Stromal cell of bone marrow (primary cell): ENCODE measurements around the gene PRRT1B.
A peak's percentile ranks its signal among the peaks of the same experiment; 100 is the strongest.
"Not testable (repeated sequence)": the region's sequence is repeated elsewhere in the genome, so short reads cannot be mapped to it uniquely, and the experiment has no call there.

ENCODE experiments used
- DNase-seq: peaks from one replicate; pipeline ENCODE4 v3.0.0-alpha.2; 2012; ENCODE audit warnings: low read depth

PRRT1B gene

GRCh38 chr9:131522257-131523085 lies 22.9 kb upstream of the PRRT1B start:
- DNase-seq = no peak

DNA sequence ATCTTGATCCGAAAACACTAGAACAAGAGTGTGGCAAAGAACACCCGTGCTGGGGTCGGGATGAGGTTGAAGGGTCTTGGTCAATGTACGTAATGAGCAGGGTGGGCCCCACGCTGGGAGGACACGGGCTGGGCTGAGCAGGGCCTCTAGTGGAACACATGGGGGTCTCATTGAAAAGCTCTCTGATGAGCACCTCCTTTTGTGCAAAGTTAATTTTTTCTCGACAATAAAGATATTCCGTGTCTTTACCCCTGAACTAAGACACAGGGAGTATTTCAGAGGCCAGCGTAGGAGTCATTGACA lies 22.3 kb upstream of the PRRT1B start:
- DNase-seq = no peak

DNA sequence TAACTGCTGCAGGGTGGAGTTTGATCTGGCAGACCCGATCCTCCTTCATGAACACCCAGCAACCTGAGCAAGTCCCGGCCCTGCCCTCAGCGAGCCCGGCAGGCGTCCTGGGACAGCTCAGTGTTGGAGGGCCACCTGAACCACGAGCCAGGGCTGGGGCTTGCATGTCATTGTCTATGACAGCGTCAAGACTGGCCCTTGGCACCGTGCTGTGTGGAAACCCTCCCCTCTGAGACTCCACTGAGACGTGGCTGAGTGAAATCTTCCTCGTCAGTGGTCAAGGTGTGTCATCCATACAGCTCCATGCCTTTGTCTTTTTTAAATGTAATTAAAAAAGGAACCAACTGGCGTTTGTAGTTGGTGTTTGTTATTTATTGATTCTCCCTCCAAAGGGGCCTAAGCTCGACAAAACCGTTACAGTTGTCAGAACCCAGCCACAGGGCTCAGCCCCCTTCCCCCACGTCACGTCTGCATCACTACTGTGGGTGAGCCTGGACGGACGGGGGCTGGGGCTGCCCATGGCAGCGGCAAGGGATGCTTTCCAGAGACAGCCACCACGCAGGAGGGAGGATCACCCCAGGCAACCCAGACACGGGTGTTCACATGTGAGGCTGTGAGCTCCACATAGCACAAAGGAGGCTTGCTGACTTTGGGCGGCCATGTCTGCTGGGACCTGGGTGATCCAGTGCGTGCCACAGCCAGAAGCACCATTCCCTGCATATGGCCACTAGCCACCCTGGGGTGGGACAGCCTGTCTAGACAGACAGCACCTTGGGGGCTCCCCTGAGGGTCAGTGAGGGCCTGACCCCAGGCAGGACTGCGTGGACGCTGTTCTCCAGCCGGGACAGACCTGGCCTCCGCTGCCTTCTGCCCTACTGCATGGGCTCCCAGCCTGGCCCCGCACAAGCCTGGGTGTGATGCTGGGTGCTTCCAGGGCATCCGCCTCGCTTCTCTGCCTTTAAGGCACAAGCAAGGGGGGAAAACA lies 21.6 kb upstream of the PRRT1B start:
- DNase-seq = no peak

DNA sequence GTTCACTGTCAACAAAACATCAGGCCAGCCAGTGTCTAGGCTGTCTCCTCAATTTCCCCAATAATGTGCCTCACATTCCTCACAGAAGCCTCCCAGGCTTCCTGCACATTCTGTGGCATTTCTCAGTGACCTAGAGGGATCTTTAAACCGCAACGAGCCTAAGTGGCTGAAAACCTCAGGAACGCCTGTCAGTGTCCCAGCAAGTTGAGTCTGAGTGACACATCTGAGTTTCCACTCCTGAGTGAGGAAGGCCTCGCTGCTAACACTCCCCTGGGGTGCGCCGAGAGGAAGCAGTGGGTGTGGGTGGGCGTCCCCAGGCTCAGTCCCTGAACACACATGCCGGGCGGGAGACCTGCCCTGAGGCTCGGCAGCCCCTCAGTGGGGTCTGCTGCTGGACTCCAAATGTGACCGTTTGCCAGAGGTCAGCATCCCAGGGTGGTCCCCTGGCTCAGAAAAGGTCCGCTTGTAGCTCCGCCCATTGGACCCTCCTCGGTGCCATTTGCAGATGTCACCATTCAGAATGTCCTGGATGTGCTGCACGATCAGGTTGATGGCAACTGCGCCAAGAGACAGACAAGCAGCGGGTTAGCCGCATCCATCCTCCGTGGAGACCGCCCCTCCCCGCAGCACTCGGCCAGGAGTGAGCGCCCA lies 20.5 kb upstream of the PRRT1B start:
- DNase-seq = no peak

- no peak for DNase-seq
Measured at GRCh38 chr9:131525643-131526565, 19.4 kb upstream of the PRRT1B start.

DNA sequence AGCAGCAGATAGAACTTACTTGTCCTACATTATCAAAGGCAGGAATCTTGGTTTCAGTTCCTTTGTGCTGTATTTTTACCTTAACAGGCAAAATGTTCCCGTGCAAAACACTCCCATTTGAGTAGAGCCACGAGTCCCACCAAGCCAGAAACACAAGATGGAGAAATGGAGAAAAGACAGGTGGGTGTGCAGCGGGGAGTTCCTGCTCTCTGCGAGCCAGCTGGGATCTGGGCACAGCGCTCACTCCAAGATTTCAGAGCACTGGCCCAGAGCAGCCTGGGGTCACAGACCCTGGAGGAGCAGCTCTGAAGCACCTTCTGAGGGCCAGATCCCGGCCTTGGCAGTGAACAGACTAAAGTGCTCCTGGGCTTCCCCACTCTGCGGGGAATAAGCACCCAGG lies 17.1 kb upstream of the PRRT1B start:
- no peak for DNase-seq

GRCh38 chr9:131528886-131529505 lies 16.3 kb upstream of the PRRT1B start:
- DNase-seq = no peak

DNA sequence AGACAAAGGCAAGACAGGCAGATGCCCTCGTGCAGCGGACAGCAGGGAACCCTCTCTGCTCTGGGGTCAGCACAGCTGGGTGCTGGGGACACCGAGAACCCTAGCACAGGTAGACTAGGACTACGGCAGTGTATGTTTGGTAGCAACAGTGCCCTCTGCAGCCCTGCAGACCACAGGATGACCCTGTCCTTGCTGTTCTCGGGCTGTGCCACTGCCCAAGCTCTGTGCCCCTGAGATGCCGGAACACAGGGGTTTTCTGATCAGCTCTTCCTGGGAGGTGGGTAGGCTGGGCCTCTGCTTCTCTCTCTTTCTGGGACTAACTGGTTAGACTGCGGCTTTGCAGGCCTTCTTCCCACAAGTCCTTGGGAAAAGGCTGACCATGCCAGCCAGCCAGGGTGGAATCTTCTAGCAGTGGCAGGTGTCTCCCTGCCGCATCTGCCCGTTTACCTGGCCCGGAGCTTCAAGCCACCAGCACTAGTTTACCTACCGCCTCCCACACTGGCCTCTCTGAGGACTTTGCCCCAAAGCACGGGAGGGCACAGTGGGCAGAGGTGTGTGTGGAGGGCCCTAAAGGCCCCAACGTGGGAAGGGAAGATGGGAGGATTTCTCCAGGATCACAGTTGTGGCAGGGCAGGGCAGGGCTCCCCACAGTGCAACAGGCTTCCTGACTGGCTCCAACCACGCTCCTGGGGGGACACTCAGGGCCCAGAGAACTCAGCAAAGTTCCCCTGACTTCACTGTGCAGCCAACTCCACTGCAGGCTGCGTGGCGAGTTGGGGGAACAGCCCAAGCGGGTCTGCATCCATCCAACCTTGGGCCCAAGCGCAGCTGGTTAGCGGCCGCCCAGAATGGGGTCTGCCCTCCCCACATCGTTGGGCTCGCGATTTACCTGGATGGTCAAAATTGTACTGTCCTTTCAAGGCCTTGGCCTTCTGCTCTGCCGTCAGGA lies 15.5 kb upstream of the PRRT1B start:
- DNase-seq = no peak

DNA sequence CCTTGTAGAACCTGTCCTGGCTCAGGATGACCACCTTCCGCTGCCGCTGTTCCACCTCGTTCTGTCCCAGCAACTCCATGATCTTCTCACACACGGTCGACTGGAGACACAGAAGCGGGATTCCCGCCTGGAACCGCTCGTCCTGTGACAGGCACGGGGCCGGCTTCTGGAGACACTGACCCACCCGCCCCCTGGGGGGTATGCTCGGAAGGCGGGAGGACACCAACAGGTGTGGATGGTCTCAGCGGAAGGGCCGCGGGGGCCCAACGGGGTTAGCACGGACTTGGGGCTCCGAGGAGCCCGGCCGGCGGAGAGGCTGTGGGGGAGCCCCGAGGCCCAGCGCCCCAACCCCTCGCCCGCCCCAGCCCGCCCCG lies 14.8 kb upstream of the PRRT1B start:
- DNase-seq = no peak

DNA sequence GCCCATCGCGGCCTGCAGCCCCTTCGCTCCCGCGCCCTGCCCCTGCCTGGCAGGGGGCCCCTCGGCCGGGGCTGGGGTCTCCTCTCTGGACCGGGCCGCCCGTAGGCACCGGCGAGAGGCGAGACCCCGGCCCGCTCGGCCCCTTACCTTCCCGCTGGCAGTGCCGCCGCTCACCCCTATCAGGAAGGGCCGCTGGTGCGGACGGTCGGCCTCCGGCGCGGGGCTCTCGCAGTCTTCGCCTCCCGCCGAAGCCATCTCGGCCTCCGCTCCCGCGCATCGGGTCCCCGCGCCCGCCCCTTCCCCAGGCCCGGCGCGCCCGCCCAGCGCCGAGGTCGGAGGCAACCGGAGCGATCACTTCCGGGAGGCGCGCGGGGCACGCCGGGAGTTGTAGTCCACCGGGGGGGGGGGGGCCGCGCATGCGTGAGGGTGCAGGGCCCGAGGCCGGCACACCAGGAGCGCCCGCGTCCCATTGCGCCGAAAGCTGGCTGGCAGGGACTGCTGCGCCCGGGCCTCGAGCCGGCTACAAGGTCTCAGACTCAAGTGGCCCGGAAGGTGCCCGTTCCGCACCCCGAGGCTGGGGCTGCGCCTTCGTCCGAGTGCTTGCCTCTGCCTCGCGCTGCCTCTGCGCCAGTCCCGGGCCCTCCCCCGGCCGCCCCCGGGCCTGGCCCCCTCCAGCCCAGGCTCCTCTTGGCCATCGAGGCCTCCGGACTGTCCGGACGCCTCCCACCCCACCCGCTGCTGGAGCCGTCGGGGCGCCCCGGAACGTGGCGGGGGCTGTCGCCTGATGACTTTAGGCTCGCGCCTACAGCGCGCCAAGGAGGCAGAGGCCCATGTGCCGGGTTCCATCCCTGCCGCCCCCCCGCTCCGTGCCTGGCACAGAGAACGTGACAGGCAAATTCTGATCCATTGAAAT lies 14.1 kb upstream of the PRRT1B start, which contains the start of gene UCK1:
Gene UCK1 (minus strand): TSS at position 344 of the 913 bp plus-strand sequence. CDS start 89 bp downstream, at position 255.
- peak; percentile 62 for DNase-seq

DNA sequence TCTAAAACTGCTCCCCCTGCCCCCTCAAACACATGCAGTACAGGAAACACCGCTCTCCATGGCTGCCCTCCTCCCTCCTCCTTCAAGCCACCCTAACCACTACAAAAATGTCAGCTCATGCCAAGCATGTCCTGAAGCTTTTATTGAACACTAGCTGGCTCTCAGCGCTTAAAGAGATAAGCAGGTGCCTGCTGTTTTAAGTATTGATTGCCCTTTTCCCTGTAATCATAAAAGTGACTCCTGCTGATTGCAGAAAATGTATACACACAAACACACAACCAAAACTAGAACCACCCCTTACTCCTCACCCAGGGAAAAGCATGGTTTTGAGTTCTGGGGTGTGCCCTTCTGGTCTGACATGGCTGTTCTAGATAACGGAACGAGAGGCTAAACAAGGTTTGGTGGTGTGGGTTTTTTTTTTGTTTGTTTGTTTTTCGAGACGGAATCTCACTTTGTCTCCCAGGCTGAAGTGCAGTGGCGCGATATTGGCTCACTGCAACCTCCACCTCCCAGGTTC lies 10.5 kb upstream of the PRRT1B start:
- no peak for DNase-seq

DNA sequence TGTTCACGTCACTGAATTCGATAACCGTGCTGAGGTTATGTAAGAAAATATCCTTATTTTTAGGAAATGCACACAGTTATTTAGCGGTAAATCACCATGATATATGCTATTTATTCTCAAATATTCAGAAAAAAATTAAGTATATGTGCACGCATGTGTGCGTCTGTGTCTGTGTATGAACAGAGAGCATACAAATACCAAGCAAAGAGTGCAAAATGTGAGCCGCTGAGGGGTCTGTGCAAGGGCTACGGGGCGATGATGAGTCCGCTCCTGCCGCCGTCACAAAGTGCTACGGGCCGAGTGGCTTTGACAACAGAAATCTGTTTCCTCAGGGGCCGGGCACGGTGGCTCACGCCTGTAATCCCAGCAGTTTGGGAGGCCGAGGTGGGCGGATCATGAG lies 7.4 kb upstream of the PRRT1B start:
- DNase-seq = no peak

DNA sequence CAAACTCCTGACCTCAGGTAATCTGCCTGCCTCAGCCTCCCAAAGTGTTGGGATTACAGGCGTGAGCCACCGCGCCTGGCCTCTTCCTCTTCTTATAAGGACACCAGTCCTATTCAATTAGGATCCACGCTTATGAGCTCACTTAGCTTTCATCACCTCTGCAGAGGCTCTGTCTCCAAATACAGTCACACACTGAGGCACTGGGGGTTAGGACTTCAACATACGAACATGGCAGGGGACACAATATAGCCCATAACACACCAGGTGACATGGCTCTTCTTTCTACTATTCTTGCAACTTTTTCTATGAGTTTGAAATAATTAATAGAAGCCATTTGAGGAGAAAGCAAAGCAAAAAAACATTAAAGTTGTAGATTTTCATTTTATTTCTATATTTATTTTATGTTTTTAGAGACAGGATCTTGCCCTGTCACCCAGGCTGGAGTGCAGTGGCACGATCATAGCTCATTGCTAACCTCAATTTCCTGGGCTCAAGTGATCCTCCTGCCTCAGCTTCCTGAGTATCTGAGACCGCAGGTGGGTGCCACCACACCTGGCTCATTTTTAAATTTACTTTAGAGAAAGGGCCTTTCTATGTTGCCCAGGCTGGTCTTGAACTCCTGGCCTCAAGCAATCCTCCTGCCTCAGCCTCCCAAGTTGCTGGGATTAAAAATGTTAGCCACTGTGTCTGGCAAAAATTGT lies 6.0 kb upstream of the PRRT1B start:
- no peak for DNase-seq

GRCh38 chr9:131543141-131543540 lies 2.2 kb upstream of the PRRT1B start:
- no peak for DNase-seq

GRCh38 chr9:131545786-131546335 lies 538 bp downstream of the PRRT1B start:
- no peak for DNase-seq

- DNase-seq = no peak
Measured at GRCh38 chr9:131546336-131547084, 1.2 kb downstream of the PRRT1B start.

DNA sequence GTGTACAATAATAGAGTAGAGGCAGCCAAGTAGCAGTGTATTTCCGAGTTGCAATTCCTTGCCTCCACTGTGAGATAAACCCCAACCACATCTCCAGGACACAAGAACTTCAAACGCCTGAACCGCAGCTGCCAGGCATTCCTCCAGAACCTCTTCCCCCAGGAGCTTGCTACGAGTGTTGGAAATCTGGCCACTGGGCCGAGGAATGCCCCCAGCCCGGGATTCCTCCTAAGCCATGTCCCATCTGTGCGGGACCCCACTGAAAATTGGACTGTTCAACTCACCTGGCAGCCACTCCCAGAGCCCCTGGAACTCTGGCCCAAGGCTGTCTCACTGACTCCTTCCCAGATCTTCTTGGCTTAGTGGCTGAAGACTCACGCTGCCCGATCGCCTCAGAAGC lies 3.9 kb downstream of the PRRT1B start:
- DNase-seq = not testable (repeated sequence)
